Hepatocyte (in vitro differentiated cells): ENCODE results near the gene DCUN1D1. TPM values are rescaled to one million over a fixed set of nuclear protein-coding genes. Genes with fewer than 3 reads are reported as not detected.

Experiments used
- DNase-seq: peaks from one replicate; pipeline ENCODE4 v3.0.0-alpha.2; 2016; ENCODE audit warnings: low spot score
- H2AFZ ChIP-seq: fragments of 200-600 bp; sonication (generic); 2 replicates; pipeline ENCODE4 v1.6.0; 2016; ENCODE audit warnings: antibody characterized with exemption, mild to moderate bottlenecking
- H3K27ac ChIP-seq: fragments of 200-600 bp; sonication (generic); 2 replicates; pipeline ENCODE4 v1.5.1; 2016; ENCODE audit warnings: mild to moderate bottlenecking
- H3K27me3 ChIP-seq: fragments of 200-600 bp; sonication (generic); 2 replicates; pipeline ENCODE4 v1.6.1; 2016
- H3K36me3 ChIP-seq: fragments of 200-600 bp; sonication (generic); replicated peaks from 2 replicates; pipeline ENCODE4 v1.5.1; 2016; ENCODE audit warnings: low read depth; ENCODE audit not compliant: insufficient read depth
- H3K4me1 ChIP-seq: fragments of 200-600 bp; sonication (generic); 2 replicates; pipeline ENCODE4 v1.5.1; 2016; ENCODE audit warnings: mild to moderate bottlenecking, moderate library complexity; ENCODE audit not compliant: insufficient read depth
- H3K4me2 ChIP-seq: fragments of 200-600 bp; sonication (generic); 2 replicates; pipeline ENCODE4 v1.6.0; 2016
- H3K4me3 ChIP-seq: fragments of 200-600 bp; sonication (generic); 2 replicates; pipeline ENCODE4 v1.5.1; 2016; ENCODE audit warnings: mild to moderate bottlenecking
- H3K79me2 ChIP-seq: fragments of 200-600 bp; sonication (generic); 2 replicates; pipeline ENCODE4 v1.6.0; 2017; ENCODE audit warnings: mild to moderate bottlenecking
- H3K9me2 ChIP-seq: fragments of 200-600 bp; sonication (generic); replicated peaks from 2 replicates; pipeline ENCODE4 v1.6.0; 2017; ENCODE audit warnings: mild to moderate bottlenecking; ENCODE audit not compliant: insufficient read depth
- H3K9me3 ChIP-seq: fragments of 200-600 bp; sonication (generic); 2 replicates; pipeline ENCODE4 v1.5.1; 2016; ENCODE audit warnings: low read depth, mild to moderate bottlenecking
- H4K20me1 ChIP-seq: fragments of 200-600 bp; sonication (generic); 2 replicates; pipeline ENCODE4 v1.6.0; 2016; ENCODE audit warnings: mild to moderate bottlenecking; ENCODE audit not compliant: insufficient read depth, poor library complexity, severe bottlenecking
- EZH2 ChIP-seq: fragments of 200-600 bp; sonication (generic); IDR thresholded peaks from 2 replicates; pipeline ENCODE4 v1.6.1; 2016; ENCODE audit warnings: antibody characterized with exemption, mild to moderate bottlenecking, borderline replicate concordance
- EZH2phosphoT487 ChIP-seq: fragments of 200-600 bp; sonication (generic); IDR thresholded peaks from one replicate; pipeline ENCODE4 v1.6.1; 2018; ENCODE audit warnings: antibody characterized with exemption, mild to moderate bottlenecking, low read depth, moderate library complexity; ENCODE audit not compliant: unreplicated experiment, severe bottlenecking
- WGBS: methylation state at CpG from one replicate; pipeline ENCODE4 v1.1.6; 2016; ENCODE audit warnings: low lambda C conversion rate; ENCODE audit errors: missing lambda C conversion rate; 5-methylcytosine and 5-hydroxymethylcytosine counted together
- polyA plus RNA-seq: library from polyadenylated mRNA; unstranded; fragments of >200 nt; fragmentation: Nextera tagmentation; extraction: Ambion mirVana; gene quantifications from 2 replicates; pipeline ENCODE4 v1.2.1, GENCODE V29; 2016
- total RNA-seq: library from RNA; depleted of rRNA; stranded (reverse); fragments of >200 nt; gene quantifications from 2 replicates; pipeline ENCODE4 v1.2.3, GENCODE V29; 2014
- TF ChIP-seq, protein P1 (sequence below): fragments of 200-600 bp; sonication (generic); IDR thresholded peaks from 2 replicates; pipeline ENCODE4 v1.5.1; 2016; ENCODE audit warnings: antibody characterized with exemption, mild to moderate bottlenecking; ENCODE audit not compliant: poor library complexity

DCUN1D1 gene
- total and polyA plus RNA-seq, 2 experiments from 2014 or later = 22.2 to 49.2 TPM

DNA sequence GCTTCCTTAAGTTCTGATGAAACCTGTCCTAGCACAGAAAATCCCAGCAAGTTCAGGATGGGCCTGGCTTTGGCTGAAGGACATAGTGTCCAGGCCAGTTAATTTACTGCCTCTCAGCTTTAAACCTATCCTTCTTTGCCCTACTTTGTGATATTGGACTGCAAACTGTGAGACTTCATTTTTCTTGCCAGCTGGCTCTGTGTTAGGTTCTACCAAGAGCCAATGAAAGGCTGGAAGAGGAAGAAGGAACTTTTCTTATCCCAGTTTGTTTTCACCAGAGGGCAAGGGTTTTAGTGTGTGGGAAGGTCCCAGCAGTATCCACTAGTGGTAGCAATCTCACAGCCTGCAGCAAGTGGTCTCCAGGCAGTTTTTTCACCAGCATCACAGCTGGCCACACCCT is 18.2 kb downstream of the DCUN1D1 start:
- peaks cover 29% of the 10 kb centered on the region for H3K79me2 ChIP-seq
- peaks cover 2% of the 10 kb centered on the region for H4K20me1 ChIP-seq
- H3K4me2 ChIP-seq = no peak overlapping the region
- H3K9me3 ChIP-seq = no peaks in the 10 kb centered on the region
- TF ChIP-seq, protein P1, sequence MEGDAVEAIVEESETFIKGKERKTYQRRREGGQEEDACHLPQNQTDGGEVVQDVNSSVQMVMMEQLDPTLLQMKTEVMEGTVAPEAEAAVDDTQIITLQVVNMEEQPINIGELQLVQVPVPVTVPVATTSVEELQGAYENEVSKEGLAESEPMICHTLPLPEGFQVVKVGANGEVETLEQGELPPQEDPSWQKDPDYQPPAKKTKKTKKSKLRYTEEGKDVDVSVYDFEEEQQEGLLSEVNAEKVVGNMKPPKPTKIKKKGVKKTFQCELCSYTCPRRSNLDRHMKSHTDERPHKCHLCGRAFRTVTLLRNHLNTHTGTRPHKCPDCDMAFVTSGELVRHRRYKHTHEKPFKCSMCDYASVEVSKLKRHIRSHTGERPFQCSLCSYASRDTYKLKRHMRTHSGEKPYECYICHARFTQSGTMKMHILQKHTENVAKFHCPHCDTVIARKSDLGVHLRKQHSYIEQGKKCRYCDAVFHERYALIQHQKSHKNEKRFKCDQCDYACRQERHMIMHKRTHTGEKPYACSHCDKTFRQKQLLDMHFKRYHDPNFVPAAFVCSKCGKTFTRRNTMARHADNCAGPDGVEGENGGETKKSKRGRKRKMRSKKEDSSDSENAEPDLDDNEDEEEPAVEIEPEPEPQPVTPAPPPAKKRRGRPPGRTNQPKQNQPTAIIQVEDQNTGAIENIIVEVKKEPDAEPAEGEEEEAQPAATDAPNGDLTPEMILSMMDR = no peak
- TF ChIP-seq EZH2 (no peak), EZH2phosphoT487 (no peak)
- H2AFZ ChIP-seq = no peak overlapping the region
- H3K4me3 ChIP-seq = no peak overlapping the region
- H3K27ac ChIP-seq = peak overlapping the region; percentile 14
- no peaks in the 10 kb centered on the region for H3K9me2 ChIP-seq
- no peak for DNase-seq
- no peaks in the 10 kb centered on the region for H3K27me3 ChIP-seq
- H3K36me3 ChIP-seq = no peaks in the 10 kb centered on the region
- H3K4me1 ChIP-seq = peaks cover 3% of the 10 kb centered on the region

DNA sequence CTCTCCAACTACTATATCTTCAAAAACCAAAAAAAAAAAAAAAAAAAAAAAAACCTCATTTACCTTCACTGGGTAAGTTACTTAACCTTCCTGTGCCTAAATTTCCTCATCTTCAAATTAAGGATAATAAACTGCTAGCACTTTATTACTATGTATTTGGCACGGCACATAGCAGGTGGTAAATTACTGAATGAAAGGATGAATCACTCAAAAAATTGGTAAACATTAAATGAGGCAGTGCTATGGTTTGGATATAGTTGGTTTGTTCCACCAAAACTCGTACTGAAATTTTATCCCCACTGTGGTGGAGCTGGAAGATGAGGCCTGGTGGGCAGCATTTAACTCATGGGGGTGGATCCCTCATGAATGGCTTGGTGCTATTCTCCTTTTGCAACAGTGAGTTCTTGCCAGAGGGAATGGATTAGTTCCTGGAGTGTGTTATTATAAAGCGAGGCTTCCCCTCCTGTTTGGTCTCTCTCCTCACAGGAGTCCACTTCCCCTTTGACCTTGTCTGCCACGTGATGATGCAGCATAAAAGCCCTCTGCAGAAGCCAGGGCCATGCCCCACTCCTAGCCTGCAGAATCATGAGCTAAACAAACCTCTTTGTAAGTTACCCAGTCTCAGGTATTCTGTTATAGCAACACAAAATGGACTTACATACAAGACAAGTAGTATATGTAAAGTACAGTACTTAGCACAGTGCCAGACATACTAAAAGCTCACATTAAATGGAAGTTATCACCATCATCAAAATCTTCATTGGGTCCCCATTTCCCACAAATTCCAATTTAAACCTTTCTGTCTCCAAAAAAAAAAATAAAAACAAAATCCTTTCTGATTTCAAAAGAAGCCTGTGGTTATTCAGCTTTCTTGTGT is 20.6 kb downstream of the DCUN1D1 start:
- H3K79me2 ChIP-seq = peaks cover 5% of the 10 kb centered on the region
- H3K36me3 ChIP-seq = no peaks in the 10 kb centered on the region
- H3K4me3 ChIP-seq = no peak overlapping the region
- no peak for DNase-seq
- TF ChIP-seq, protein P1 = no peak
- TF ChIP-seq EZH2phosphoT487 (no peak), EZH2 (no peak)
- no peaks in the 10 kb centered on the region for H3K4me1 ChIP-seq
- H3K27me3 ChIP-seq = no peaks in the 10 kb centered on the region
- no peaks in the 10 kb centered on the region for H3K9me2 ChIP-seq
- H3K27ac ChIP-seq = no peak overlapping the region
- no peak overlapping the region for H3K4me2 ChIP-seq
- 70% methylated on average over 4 of the region's 4 CpGs for WGBS
- peaks cover 2% of the 10 kb centered on the region for H4K20me1 ChIP-seq
- H2AFZ ChIP-seq = no peak overlapping the region
- no peaks in the 10 kb centered on the region for H3K9me3 ChIP-seq

DNA sequence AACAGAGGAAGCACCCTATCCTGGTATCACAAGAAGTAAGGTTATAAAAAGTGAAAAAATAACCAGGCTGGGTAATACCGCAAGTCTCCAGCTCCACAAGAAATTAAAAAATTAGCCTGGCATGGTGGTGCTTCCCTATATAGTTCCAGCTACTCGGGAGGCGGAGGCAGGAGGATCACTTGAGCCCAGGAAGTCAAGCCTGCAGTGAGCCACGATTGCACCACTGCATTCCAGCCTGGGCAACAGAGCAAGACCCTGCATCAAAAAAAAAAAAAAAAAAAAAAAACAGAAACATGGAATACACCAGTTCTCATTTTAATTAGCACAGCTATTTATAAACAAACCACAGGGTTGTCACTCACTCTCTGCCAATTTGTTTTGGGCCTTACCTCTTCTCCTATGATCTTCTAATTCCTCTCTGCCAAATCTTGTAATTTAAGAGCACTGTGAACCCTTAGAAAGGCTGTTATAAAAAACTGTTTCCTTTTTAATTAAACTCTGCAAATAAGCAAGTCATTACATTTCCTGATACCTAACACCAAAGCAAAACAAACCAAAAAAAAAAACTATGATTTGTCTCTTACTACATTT is 22.6 kb downstream of the DCUN1D1 start:
- Histone ChIP-seq H3K27me3 (no peaks in the 10 kb centered on the region), H3K4me1 (no peaks in the 10 kb centered on the region), H3K4me3 (no peak overlapping the region), H2AFZ (no peak overlapping the region), H3K27ac (no peak overlapping the region), H3K79me2 (peaks cover 4% of the 10 kb centered on the region), H3K36me3 (no peaks in the 10 kb centered on the region), H3K4me2 (no peak overlapping the region), H3K9me3 (no peaks in the 10 kb centered on the region), H3K9me2 (no peaks in the 10 kb centered on the region), H4K20me1 (no peaks in the 10 kb centered on the region)
- no peak for DNase-seq
- TF ChIP-seq EZH2 = no peak
- TF ChIP-seq, protein P1 = no peak
- no peak for TF ChIP-seq EZH2phosphoT487
- WGBS = 94% methylated on average over 4 of the region's 4 CpGs
